GM21423 (cell line): ENCODE measurements around the gene LYRM4.

Experiments
- ATAC-seq: cut with Tn5 transposase; IDR thresholded peaks from one replicate; pipeline ENCODE4 v1.9.1; 2021; ENCODE audit warnings: mild to moderate bottlenecking, moderate library complexity; ENCODE audit not compliant: unreplicated experiment

LYRM4 gene

DNA sequence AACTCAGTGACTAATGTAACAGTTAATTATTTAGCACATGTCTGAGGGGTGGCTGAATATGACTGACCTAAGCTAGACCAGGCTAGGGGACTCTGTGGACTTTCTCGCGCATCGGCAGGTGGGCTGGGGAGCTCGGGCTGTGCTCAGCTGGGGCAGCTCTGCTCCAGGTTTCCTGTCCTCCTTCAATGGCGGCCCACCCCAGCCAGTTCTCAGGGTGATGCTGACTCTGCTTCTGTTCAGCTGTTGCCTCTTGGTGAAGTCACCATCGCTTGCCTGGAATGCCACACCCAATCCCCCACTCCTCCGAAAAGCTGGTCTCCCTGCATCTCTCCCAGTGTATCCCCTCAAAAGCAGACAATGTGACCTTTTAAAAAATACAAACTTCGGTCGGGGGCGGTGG lies 155.6 kb downstream of the LYRM4 start:
- no peak for ATAC-seq

DNA sequence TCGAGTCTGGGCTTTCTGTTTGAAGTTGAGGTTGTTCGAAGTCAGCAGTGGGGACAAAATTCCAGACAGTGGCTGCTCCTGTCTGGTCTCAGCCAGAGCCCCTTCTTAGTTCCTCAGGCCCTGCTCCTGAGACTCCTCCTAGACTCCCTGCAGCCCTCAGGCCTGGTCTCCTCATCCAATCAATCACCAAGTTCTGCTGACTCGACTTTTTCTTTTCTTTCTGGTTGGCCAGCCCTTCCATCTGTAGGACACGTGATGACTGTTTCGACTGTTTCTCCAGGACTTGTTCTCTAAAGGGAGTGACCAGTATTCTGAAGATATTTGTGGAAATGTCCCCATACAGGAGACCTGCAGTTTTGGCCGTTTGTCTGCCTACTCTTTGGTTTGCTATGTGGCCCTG lies 156.1 kb downstream of the LYRM4 start:
- no peak for ATAC-seq

DNA sequence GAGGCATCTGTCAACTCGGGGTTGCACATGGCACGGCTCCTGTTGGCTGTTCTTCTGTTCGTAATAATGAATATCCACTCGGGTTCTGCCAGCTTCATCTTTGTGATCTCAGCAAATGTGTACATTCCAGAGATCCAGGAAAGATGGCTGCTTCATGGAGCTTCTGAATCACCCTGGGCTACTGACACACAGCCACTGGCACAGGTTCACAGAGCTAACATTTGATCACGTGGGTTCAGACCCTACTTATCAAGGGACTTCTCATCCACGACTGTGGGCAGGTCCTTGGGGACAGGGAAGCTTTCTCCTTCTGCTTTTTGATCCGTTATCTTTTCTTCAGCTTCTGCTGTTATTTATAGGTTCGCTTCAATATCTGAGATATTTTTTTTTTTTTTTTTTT lies 157.5 kb downstream of the LYRM4 start:
- no peak for ATAC-seq

DNA sequence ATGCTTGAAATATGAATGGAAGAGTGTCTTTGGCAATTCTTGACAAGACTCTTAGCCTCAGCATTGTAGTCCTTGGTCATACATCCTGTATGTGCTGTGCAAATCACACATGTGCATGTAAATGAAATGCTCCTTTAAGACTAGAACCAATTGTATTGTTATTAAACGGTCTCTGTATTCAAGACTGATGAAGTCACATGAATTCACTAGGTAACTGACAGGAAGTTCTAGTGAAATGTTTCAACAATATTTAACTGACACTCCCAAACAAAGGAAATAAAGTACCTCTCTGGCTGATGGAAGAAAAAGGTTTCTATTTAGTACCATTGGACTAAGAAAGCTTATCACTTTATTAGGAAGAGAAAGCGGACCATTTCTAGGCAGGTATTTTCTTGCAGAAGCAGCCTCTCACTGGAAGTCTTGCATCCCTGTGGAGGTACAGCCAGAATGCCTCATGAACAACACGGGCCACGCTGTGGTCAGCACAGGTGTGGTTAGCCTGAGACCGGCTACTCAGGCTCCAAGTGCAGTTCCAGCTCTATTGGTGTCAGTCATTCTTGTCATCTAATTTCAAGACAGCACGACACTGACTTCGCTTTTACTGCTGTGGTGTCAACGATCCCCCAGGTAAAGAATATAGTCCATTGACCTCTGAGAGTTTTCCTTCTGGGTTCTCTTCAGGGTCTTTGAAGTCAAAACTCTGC lies 158.3 kb downstream of the LYRM4 start:
- ATAC-seq: no peak

- ATAC-seq: no peak
Measured at GRCh38 chr6:5100806-5101205, 159.9 kb downstream of the LYRM4 start.

GRCh38 chr6:5099537-5099936 lies 161.2 kb downstream of the LYRM4 start:
- ATAC-seq: no peak

DNA sequence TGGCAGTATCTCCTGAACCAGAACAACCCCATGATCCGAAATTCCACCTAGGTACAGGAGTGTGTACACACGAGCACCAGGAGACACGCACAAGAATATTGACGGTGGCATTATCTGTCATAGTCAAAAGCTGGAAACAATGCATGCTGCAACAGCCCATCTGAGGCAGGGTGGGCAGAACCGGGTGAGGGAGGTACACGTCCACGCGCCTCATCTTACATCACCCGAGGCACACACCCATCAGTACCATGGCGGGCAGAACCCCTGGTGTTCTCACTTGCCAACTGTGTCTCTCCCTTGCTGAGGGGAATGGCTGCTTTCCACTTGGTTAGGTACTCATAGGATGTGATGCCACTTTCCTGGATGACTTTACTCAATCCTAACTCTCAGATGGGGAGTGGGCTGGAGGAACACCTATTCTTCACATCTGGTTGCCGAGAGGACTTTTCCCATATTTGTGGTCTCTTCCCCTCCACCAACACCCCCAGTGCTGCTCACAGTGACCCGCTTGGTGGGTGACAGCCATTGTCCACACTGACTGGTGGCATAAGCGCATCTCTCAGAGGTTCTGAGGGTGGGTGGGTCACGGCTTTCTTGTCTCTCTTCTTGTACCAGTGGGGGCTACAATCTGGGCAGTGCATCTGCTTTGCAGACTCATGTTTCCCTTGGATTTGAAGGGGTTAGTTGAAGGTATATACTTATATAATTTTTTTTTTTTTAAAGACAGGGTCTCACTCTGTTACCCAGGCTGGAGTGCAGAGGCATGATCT lies 162.1 kb downstream of the LYRM4 start:
- ATAC-seq: no peak

DNA sequence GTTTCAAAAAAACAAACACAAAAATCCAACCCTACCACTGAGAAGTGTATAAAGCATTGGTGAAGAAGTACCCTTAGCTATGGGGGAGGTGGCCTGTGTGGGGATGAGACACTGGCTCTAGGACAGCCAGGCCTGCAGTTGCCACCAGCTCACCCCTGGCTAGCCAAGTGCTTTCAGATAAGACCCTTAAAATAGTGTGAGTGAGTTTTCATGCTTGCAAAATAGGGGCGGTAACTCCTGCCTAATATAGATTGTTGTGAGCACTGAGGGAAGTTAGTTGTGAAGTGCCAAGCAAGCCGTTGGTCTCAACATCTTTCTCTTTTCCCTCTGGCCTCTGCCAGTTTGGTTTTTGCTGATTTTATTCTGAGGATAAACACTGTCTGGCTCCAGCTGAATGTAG lies 164.3 kb downstream of the LYRM4 start:
- no peak for ATAC-seq

GRCh38 chr6:5095236-5095635 lies 165.5 kb downstream of the LYRM4 start:
- peak; percentile 78 for ATAC-seq

DNA sequence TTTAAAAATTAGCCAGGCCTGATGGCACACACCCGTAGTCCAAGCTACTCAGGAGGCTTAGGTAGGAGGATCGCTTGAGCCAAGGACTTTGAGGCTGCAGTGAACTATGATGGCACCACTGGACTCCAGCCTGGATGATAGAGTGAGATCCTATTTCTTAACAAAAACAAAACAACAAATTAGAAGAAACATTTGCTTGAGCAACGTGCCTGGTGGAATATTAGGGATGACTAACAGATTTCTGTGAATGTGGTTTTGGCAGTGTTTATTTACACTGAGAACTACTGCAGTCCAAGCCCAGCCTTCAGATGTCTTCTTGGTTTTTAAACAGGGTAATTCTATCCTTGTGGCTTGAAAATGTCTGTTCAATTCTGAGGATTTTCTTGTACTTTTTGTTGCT lies 166.4 kb downstream of the LYRM4 start:
- no peak for ATAC-seq

- no peak for ATAC-seq
Measured at GRCh38 chr6:5093231-5094015, 167.3 kb downstream of the LYRM4 start.

GRCh38 chr6:5091210-5092069 lies 169.3 kb downstream of the LYRM4 start:
- ATAC-seq: no peak

- no peak for ATAC-seq
Measured at GRCh38 chr6:5090603-5091002, 170.1 kb downstream of the LYRM4 start.

DNA sequence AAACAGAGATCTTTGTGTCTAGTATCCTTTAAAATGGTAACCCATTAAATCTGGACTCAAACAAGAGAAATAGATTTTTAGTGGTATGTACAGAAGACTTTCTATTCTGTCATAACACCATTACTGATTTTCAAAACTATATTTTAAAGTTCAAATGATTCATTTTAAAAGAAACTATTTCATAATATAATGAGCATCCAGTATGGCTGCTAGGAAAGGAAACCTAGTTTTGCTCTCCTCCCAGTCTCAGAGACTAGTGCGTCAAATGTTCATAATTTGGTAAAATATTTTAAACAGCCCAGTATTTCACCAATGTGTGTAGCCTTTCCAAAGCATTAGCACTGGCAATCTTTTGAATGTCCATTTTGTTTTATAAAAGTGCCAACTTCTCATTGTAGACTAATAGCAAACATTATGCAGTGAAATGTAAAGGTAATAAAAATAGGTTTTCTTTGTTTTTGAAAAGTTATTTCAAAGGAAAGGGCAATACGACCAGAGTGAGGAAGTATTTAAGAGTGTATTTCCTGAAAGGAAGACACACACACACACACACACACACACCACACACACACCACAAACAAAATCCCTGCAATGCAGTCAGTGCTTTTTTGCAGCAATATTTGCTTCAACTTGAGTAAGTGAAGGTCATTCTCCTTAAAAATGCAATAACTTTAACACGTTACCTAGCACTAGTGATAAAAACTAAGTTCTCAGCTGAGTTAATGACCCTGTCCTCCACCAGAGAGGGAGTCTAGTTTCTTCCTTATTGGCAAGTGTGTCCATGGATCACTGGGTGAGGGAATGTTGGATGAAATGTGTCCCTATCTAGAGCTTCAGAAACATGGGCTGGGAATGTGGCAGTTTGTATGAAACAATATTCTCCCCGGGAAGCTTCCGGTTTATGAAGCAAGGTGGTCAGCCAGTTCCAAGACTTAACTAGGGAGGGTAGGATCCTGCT lies 171.0 kb downstream of the LYRM4 start:
- ATAC-seq: no peak

DNA sequence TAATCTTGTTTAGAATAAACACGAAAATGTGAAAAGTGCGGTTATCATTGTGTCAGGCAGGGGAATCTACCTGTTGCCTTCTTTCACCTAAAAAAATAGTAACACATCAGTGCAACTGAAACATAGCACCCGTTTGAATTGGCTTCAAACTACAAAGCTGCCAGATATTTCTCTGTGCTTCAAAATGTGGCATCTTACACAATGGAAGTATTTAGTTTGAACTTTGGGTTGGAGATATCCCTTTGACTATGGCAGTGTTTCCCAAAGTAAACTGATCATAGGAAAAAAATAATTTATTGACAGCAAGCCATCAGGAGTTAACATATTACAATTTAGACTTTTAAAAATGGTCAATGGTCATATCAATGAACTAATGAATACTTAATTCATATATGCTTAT lies 172.0 kb downstream of the LYRM4 start:
- ATAC-seq: no peak

- no peak for ATAC-seq
Measured at GRCh38 chr6:5087389-5087788, 173.4 kb downstream of the LYRM4 start.

GRCh38 chr6:5086294-5086890 lies 174.4 kb downstream of the LYRM4 start:
- ATAC-seq: no peak

- ATAC-seq: no peak
Measured at GRCh38 chr6:5085648-5086293, 175.0 kb downstream of the LYRM4 start.
